Gastrocnemius medialis (tissue), 4 donors: ENCODE data around the gene RNF41. TPM values are rescaled to one million over a fixed set of nuclear protein-coding genes. Genes with fewer than 3 reads are reported as not detected.
"Not testable (repeated sequence)": the region's sequence is repeated elsewhere in the genome, so short reads cannot be mapped to it uniquely, and the experiment has no call there.

ENCODE experiments used
- ATAC-seq, 2 donors: fragments of 150-250 bp; one replicate each; pipeline ENCODE4 v1.9.1; 2016
- DNase-seq, 2 donors: peaks; one replicate each; pipeline ENCODE4 v3.0.0-alpha.2; 2019
- H3K27ac ChIP-seq, 4 donors: fragments of 200-600 bp; sonication (generic); 1 replicate in 1 of 4; 2 replicates in 3 of 4; pipeline ENCODE4 v1.5.1; 2016 to 2018; ENCODE audit warnings: mild to moderate bottlenecking in 2 of 4, moderate library complexity in 1 of 4
- H3K27me3 ChIP-seq, 3 donors: fragments of 200-600 bp; sonication (generic) in 2 of 3; 1 replicate in 1 of 3; 2 replicates in 2 of 3; pipeline versions ENCODE4 v1.5.1 to v1.6.0; 2016 to 2019; ENCODE audit warnings: mild to moderate bottlenecking in 1 of 3, moderate library complexity in 1 of 3
- H3K36me3 ChIP-seq, 2 donors: fragments of 200-600 bp; sonication (generic) in 1 of 2; one replicate each; pipeline ENCODE4 v1.5.1; 2017 to 2018
- H3K4me1 ChIP-seq, 2 donors: fragments of 200-600 bp; sonication (generic) in 1 of 2; one replicate each; pipeline ENCODE4 v1.5.1; 2016 to 2017; ENCODE audit warnings: mild to moderate bottlenecking in 2 of 2
- H3K4me3 ChIP-seq, 4 donors: fragments of 200-600 bp; sonication (generic) in 3 of 4; 1 replicate in 1 of 4; 2 replicates in 3 of 4; pipeline ENCODE4 v1.5.1; 2016 to 2019; ENCODE audit warnings: mild to moderate bottlenecking in 2 of 4
- H3K9me3 ChIP-seq, 3 donors: fragments of 200-600 bp; sonication (generic) in 2 of 3; 1 replicate in 1 of 3; 2 replicates in 2 of 3; pipeline ENCODE4 v1.5.1; 2016 to 2019
- CTCF ChIP-seq, 5 experiments: fragments of 450-650 bp in 3 of 5; fragments of 200-600 bp in 2 of 5; sonication (generic) in 2 of 5; IDR thresholded peaks in 4 of 5; conservative IDR thresholded peaks in 1 of 5; 1 replicate in 4 of 5; 2 replicates in 1 of 5; pipeline ENCODE4 v1.5.1; 2016 to 2019; ENCODE audit warnings: antibody characterized with exemption in 5 of 5, mild to moderate bottlenecking in 3 of 5, moderate library complexity in 3 of 5
- POLR2A ChIP-seq, 2 donors: fragments of 450-650 bp; IDR thresholded peaks; one replicate each; pipeline ENCODE4 v1.6.1; 2017; ENCODE audit warnings: antibody characterized with exemption in 2 of 2, mild to moderate bottlenecking in 2 of 2, moderate library complexity in 2 of 2
- in situ Hi-C, 4 donors: fragments of 200-750 bp; cut with MboI; loops; one replicate each; pipeline versions ENCODE4 v1.15.0 to v1.8.0; 2017; ENCODE audit warnings: low sequenced_read_pairs in 4 of 4
- intact Hi-C: fragments of 100-400 bp; cut with DNase I; formaldehyde crosslinking; loops from one replicate; pipeline ENCODE4 v1.15.1; 2023; ENCODE audit warnings: low total_unique reads
- total RNA-seq, 4 donors: library from RNA; depleted of rRNA; stranded (reverse); fragments of >200 nt; gene quantifications; one replicate each; pipeline versions ENCODE4 v1.1.0 to v1.2.3, GENCODE V29; 2016

Gene RNF41
- total RNA-seq, 4 donors from 2014 or later, result 46.5 to 58.9 (median 54.8) TPM

DNA sequence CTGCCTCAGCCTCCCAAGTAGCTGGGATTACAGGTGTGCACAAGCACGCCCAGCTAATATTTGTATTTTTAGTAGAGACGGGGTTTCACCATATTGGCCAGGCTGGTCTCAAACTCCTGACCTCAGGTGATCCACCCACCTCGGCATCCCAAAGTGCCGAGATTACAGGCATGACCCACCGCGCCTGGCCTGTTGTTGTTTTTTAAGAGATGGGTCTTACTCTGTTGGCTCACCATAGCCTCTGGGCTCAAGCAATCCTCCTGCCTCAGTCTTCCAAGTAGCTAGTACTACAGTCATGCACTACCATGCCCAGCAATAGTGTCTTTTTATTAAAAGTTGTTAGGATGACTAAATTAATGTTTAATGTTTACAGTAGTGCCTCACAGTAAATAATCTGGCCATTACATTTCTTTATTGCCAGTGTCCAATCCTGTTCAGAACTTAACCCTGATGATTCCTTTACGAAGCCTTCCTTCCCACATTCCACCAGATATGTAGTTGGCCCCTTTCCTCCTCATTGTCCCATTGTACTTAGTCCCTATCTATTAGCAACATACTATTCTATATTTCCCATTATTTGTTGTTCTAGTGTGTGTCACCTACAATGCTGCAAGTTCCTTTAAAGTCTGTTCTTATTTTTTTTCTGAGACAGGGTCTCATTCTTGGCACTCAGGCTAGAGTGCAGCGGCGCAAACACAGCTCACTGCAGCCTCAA lies 23.6 kb downstream of the RNF41 start:
- H3K9me3 ChIP-seq, result no peaks in the 10 kb centered on the region
- TF ChIP-seq CTCF (IDR thresholded peaks at IDR 0.05 in 4 of 5, conservative IDR thresholded peaks at IDR 0.05 in 1 of 5) (no peak), POLR2A (IDR thresholded peaks at IDR 0.05) (no peak)
- no peak for DNase-seq
- in situ Hi-C loops (loop anchor here in 3 of 4 donors (10.0 to 25.0 kb wide), 2 partner anchors 264 to 267 kb away; partner anchors contain the start of genes SPRYD4 (in 3 of the 3) and MIP (in 1 of the 3)), intact Hi-C loops (no loop called here)
- no peaks in the 10 kb centered on the region for H3K27me3 ChIP-seq
- no peaks in the 10 kb centered on the region for H3K36me3 ChIP-seq
- H3K27ac ChIP-seq, result no peak overlapping the region
- H3K4me3 ChIP-seq, result no peak overlapping the region
- H3K4me1 ChIP-seq, result no peaks in the 10 kb centered on the region
- ATAC-seq, result no peak

DNA sequence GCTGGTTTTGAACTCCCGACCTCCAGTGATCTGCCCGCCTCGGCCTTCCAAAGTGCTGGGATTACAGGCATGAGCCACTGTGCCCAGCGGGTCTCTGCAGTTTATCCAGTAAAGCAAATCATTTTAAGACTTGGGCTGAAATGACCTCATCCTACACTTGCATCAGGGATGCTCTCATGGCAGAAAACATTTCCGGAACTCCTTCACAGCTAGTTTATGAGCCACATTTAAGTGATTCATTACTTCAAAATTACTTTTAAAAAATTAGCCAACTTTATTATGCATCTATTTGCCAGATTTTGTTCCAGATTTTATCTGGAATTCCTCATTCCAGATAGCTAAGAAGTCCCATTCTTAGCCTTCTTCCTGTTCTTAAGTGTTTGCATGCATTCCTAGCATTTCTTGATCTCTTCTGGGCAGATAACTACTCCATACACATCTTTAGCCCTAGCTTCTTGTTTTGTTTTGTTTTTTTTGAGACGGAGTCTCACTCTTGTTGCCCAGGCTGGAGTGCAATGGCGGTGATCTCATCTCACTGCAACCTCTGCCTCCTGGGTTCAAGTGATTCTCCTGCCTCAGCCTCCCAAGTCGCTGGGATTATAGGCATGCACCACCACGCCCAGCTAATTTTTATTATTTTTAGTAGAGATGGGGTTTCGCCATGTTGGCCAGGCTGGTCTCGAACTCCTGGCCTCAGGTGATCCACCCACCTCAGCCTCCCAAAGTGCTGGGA lies 24.7 kb downstream of the RNF41 start:
- H3K4me1 ChIP-seq, H3K27ac ChIP-seq, intact Hi-C loops, DNase-seq, H3K4me3 ChIP-seq, H3K36me3 ChIP-seq, ATAC-seq, H3K9me3 ChIP-seq, H3K27me3 ChIP-seq: not testable (repeated sequence)
- in situ Hi-C loops, result loop anchor here in 3 of 4 donors (10.0 to 25.0 kb wide), 2 partner anchors 265 to 268 kb away; partner anchors contain the start of genes SPRYD4 (in 3 of the 3) and MIP (in 1 of the 3)

DNA sequence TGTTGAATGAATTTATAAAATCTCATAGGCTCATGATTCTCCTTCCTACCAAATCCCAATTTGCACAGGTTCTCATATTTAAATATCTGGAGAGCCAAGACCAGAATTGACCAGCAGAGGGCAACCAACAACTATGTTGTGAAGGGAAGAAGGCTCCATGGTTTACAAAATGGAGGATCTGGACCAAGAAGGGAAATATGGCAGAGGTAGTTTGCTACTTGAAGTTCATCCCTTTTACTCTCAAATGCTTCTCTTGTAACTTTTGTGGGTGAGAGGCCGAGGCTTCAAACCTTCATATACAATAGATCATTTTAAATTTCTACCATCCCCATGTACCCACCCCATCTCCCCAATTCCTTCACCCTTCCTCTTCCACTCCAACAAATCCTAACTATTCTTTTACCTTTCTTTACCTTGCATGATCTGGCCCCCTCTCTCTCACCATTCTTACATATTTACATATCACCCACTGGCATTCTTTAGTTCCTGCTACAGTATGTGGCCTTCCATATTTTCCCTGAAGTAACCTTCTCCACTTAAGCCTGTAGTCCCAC lies 28.6 kb downstream of the RNF41 start:
- intact Hi-C loops, result loop anchor here (1.0 kb wide), 2 partner anchors 31 to 107 kb away; partner anchors contain the start of genes CS and NABP2

GRCh38 chr12:56192582-56192981 lies 29.1 kb downstream of the RNF41 start:
- H3K27me3 ChIP-seq, result no peaks in the 10 kb centered on the region
- intact Hi-C loops, result no loop called here
- H3K27ac ChIP-seq, result no peak overlapping the region
- in situ Hi-C loops, result loop anchor here in 3 of 4 donors (5.0 to 25.0 kb wide), 3 partner anchors 35 to 272 kb away; partner anchors contain the start of genes SPRYD4 (in 3 of the 3) and MIP (in 1 of the 3)
- TF ChIP-seq POLR2A (IDR thresholded peaks at IDR 0.05) (no peak), CTCF (IDR thresholded peaks at IDR 0.05 in 4 of 5, conservative IDR thresholded peaks at IDR 0.05 in 1 of 5) (no peak)
- no peaks in the 10 kb centered on the region for H3K36me3 ChIP-seq
- no peak for ATAC-seq
- no peaks in the 10 kb centered on the region for H3K9me3 ChIP-seq
- H3K4me1 ChIP-seq, result peaks cover 12 to 18% of the 10 kb centered on the region in 2 donors
- no peak for DNase-seq
- H3K4me3 ChIP-seq, result no peak overlapping the region

More for the DNA sequence above, 28.6 kb downstream of the RNF41 start:
- peaks cover 7 to 13% of the 10 kb centered on the region in 2 donors for H3K4me1 ChIP-seq
- peak; percentile 33 to 65 for DNase-seq
- in situ Hi-C loops, result loop anchor here in 3 of 4 donors (5.0 to 25.0 kb wide), 3 partner anchors 34 to 272 kb away; partner anchors contain the start of genes SPRYD4 (in 3 of the 3) and MIP (in 1 of the 3)
- H3K36me3 ChIP-seq, result no peaks in the 10 kb centered on the region
- H3K27ac ChIP-seq, result peak overlapping the region in 1 of 4 donors; percentile 4
- no peak overlapping the region for H3K4me3 ChIP-seq
- no peaks in the 10 kb centered on the region for H3K27me3 ChIP-seq
- H3K9me3 ChIP-seq, result no peaks in the 10 kb centered on the region
- ATAC-seq, result peak; percentile 25 to 36
- TF ChIP-seq CTCF (IDR thresholded peaks at IDR 0.05 in 4 of 5, conservative IDR thresholded peaks at IDR 0.05 in 1 of 5) (peak; percentile 76 to 85 (median 77)), POLR2A (IDR thresholded peaks at IDR 0.05) (no peak)
